Right lobe of liver (tissue), 4 donors: ENCODE measurements around the gene URGCP.

ENCODE experiments used
- POLR2A ChIP-seq: fragments of 450-650 bp; IDR thresholded peaks from one replicate; pipeline ENCODE4 v1.6.1; 2017; ENCODE audit warnings: antibody characterized with exemption, mild to moderate bottlenecking
- TF ChIP-seq, protein P1 (sequence below), 4 donors: fragments of 200-600 bp in 3 of 4; fragments of 450-650 bp in 1 of 4; IDR thresholded peaks; one replicate each; pipeline versions ENCODE4 v1.5.1 to v1.8.0; 2016 to 2022; ENCODE audit warnings: antibody characterized with exemption in 4 of 4, mild to moderate bottlenecking in 2 of 4
- donor health status: DM: no; HTN: no; CAD: no.
- donor health status: DM: no; HTN: no; CAD: no.
- donor health status: DM: no; HTN: yes; CAD: no.

DNA sequence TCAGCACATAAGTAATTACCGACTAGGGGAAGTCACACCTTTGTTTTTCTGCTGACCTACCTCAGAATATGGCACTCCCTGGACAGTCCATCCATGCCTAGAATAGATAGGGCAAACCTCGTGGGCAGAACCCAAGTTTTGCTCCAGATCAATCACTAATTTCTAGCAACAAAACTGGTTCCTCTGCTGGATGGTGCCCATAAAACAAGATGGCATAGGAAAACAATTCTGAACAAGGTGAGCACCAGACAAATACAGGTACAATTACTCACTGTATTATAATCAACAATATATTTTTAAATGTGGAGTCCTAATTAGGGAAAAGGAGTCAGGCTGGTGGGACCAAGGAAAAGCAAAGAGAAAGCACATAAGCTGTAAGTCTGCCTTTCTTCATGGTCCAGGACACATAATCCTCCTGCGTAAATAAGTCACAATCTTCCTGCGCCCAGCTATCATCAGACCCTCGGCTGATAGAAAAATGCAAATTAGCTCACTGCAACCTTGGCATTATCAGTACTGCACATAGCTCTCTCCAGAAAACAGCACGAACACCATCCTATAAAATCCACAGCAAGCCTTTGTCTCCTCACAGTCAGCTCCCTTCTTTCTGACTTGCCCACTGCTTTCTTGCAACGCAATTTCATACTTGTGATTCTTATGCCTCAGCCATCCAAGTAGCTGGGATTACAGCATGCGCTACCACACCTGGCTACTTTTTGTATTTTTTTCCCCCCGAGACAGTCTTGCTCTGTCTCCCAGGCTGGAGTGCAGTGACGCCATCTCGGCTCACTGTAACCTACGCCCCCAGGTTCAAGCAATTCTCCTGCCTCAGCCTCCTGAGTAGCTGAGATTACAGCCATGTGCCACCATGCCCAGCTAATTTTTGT is 15.1 kb downstream of the URGCP start:
- TF ChIP-seq, protein P1, sequence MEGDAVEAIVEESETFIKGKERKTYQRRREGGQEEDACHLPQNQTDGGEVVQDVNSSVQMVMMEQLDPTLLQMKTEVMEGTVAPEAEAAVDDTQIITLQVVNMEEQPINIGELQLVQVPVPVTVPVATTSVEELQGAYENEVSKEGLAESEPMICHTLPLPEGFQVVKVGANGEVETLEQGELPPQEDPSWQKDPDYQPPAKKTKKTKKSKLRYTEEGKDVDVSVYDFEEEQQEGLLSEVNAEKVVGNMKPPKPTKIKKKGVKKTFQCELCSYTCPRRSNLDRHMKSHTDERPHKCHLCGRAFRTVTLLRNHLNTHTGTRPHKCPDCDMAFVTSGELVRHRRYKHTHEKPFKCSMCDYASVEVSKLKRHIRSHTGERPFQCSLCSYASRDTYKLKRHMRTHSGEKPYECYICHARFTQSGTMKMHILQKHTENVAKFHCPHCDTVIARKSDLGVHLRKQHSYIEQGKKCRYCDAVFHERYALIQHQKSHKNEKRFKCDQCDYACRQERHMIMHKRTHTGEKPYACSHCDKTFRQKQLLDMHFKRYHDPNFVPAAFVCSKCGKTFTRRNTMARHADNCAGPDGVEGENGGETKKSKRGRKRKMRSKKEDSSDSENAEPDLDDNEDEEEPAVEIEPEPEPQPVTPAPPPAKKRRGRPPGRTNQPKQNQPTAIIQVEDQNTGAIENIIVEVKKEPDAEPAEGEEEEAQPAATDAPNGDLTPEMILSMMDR (IDR thresholded peaks at IDR 0.05), result no peak
- no peak for TF ChIP-seq POLR2A
